DMS153 (cell line): ENCODE data around the gene TMEM255B.
"Not testable (repeated sequence)": the region's sequence is repeated elsewhere in the genome, so short reads cannot be mapped to it uniquely, and the experiment has no call there.

Source experiments
- DNase-seq: peaks from one replicate; lab custom pipeline; 2025; lab: John Stamatoyannopoulos, UW

TMEM255B gene

DNA sequence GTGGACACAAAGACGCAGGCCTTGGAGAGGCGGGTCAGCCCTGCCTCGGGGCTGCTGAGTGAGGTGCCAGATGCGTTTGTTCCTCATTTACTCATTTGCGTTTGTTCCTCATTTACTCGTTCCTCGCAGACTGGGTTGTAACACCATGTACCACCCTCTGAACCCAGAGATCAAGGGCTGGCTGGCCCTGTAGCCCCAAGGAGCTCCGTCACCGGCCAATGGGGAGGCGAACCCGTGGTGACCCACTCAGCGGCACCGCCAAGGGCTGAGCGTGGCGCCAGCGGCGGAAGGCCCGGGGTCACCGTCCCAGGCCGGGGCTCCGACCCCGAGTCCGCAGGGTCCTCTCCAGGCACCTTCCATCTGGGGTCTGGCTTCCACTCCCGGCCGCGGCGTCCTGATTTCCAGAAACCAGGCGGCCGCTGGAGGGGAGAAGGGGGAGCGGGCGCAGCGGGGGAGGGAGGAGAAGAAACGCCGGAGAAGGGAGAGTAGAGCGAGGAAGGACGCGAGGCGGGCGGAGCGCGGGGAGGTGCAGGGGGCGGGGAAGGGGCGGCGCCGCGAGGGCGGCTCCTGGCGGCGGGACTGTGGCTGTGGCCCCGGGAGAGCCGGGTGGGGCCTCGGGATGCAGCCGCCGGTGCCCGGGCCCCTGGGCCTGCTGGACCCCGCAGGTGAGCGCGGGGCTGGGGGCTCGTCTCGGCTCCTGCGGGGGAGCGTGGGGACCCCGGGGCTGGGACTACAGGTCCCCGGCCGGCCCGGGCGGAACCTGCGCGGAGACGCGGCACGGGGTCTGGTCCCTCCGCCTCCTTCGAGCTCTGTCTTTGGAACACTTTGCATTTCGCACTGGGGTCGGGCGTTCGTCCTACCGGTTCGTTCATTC is at the start of gene TMEM255B:
TSS of gene TMEM255B (plus strand) at position 576 of the 874 bp plus-strand sequence. CDS start at position 620, 44 bp downstream.
- peak; percentile 49 for DNase-seq

DNA sequence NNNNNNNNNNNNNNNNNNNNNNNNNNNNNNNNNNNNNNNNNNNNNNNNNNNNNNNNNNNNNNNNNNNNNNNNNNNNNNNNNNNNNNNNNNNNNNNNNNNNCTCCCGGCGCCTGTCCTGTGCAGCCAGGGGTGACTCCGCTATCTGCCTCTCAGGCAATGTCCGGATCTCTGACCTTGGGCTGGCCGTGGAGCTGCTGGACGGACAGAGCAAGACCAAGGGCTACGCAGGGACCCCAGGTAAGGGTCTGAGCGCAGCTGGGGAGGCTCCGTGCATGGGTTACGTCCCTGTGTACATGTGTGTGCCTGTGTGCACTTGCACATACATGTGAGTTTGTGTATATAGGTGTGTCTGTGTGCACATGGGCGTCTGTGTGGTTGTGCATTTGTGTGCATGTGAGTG is 36.1 kb upstream of the TMEM255B start:
- DNase-seq = no peak

DNA sequence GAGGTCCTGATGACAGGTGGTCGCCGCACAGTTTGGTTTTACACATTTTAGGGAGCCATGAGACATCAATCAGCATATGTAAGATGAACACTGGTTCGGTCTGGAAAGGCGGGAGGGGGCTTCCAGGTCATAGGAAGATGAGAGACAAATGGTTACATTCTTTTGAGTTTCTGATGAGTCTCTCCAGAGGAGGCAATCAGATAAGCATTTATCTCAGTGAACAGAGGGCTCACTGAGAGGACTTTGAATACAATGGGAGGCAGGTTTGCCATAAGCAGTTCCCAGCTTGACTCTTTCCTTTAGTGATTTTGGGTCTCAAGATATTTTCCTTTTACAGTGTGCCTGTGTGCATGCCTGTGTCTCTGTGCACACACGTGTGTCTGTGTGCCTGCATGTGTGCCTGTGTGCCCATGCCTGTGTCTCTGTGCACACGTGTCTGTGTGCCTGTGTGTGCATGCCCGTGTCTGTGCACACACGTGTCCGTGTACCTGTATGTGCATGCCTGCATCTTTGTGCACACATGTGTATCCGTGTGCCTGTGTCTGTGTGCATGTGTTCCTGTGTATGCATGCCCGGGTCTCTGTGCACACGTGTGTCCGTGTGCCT is 35.5 kb upstream of the TMEM255B start:
- no peak for DNase-seq

DNA sequence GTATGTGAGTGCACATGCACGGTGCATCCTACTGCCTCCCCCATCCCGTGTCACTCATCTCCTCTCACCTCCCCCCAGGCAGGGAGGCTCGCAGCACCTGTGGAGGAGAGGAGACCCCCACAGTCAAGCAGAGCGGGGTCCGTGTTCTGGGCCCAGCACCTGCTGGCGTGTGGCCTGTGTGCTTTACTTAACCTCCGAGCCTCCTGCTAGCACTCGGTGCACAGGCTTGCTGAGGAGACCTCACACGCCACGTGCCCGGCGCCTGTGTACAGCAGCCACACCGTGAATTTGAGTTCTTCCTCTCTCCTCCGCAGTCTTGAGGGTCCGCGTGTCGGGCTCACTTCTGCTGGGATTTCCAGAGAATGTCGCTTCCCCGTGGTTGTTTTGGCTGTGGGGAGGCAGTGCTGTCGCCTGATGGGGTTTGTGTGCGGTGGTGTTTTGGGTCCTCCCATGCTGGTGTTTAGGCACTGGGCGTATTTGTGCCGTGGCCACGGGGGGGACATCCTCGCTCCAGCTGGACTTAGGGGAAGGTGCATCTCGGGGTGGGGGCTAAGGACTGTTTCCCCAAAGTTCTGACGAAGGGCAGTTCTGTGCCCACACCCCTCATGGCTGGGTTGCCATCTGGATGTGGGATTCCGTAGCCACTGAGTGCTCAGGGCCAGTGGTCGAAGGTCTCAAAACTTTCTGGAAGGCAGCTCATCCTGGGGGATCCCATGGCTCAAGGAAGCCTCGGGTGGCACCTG is 34.8 kb upstream of the TMEM255B start:
- no peak for DNase-seq

DNA sequence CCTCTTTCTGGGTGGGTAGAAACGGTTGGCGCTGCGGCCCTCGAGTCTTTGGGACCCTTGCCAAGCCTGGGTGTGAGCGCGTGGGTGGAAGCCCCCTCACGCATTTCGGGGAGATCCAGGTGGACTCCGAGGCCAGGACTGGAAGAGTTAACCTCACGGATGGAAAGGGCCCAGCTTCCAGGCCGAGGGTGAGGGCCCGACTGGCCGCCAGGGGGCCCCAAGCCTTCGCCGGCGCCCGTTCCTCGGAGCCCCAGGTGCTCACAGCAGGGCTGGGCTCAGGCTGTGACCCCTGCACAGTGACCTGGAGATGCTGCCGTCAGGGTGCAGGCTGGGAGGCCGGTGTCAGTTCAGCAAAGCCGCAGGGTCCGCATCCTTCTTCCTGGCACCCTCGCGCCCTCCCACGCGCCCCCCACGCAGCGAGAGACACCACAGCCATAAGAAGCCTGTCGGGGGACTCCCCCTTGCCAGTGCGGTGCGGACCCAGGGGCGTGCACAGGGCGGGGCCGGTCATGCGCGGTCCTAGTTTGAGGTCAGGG is 34.2 kb upstream of the TMEM255B start:
- peak; percentile 67 for DNase-seq

DNA sequence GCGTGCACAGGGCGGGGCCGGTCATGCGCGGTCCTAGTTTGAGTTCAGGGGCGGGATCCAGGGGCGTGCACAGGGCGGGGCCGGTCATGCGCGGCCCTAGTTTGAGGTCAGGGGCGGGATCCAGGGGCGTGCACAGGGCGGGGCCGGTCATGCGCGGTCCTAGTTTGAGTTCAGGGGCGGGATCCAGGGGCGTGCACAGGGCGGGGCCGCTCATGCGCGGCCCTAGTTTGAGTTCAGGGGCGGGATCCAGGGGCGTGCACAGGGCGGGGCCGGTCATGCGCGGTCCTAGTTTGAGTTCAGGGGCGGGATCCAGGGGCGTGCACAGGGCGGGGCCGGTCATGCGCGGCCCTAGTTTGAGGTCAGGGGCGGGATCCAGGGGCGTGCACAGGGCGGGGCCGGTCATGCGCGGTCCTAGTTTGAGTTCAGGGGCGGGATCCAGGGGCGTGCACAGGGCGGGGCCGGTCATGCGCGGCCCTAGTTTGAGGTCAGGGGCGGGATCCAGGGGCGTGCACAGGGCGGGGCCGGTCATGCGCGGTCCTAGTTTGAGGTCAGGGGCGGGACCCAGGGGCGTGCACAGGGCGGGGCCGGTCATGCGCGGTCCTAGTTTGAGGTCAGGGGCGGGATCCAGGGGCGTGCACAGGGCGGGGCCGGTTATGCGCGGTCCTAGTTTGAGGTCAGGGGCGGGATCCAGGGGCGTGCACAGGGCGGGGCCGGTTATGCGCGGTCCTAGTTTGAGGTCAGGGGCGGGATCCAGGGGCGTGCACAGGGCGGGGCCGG is 33.5 kb upstream of the TMEM255B start:
- not testable (repeated sequence) for DNase-seq

DNA sequence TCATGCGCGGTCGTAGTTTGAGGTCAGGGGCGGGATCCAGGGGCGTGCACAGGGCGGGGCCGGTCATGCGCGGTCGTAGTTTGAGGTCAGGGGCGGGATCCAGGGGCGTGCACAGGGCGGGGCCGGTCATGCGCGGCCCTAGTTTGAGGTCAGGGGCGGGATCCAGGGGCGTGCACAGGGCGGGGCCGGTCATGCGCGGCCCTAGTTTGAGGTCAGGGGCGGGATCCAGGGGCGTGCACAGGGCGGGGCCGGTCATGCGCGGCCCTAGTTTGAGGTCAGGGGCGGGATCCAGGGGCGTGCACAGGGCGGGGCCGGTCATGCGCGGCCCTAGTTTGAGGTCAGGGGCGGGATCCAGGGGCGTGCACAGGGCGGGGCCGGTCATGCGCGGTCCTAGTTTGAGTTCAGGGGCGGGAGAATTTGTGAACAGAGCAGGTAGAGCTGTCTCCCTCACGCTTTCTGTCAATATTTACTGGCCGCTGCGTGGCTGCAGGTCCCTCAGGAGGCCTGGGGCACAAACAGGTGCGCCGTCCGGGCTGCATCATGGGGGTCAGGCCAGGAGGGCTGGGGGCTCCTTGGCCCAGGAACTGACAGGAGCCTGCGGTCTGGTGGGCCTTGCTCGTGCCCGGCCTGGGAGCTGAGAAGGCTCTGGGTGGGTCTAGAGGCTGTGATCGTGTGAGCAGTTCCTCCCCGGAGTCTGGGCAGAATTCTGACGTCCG is 32.8 kb upstream of the TMEM255B start:
- peak; percentile 36 for DNase-seq

DNA sequence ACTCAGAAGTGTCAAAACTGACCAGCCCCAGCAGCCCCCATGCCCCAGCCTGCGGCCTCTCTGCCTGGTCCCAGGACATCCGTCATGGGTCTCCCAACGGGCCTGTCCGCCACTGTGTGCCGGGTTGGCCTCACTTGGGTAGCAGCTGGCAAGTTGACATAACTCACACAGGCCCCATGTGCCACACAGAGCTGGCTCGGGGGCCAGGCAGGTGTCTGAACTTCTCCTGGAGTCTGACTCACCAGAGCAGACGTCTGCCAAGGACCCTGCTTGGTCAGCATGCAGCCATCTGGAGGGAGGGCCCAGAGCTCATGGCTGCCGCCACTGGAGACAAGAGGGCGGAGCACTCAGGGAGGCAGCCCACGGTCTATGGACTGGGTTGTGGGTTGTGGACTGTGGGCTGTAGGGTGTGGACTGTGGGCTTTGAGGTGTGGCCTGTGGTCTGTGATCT is 32.0 kb upstream of the TMEM255B start:
- DNase-seq = no peak

DNA sequence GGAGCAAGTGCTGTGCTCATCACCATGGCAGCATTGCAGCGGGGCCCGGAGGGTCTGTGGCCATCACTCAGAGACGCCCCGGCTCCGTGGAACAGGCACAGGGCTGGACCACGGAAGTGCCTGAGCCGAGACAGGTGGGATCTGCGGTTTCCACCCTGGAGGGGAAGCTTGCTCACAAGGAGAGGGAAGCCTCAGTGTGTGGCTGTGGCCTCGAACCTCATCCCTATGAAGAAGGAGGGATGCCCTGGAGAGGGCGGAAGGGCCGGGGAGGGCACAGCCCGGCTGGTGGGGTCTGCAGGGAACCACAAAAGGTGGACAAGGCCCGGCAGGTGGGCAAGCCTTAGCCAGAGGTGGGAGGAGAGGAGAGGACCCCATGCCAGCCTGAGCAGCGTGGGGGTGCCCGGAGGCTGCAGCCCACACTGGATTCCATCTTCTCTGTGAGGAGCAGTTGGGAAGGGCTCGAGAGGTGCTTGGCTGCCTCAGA is 30.4 kb upstream of the TMEM255B start:
- no peak for DNase-seq

DNA sequence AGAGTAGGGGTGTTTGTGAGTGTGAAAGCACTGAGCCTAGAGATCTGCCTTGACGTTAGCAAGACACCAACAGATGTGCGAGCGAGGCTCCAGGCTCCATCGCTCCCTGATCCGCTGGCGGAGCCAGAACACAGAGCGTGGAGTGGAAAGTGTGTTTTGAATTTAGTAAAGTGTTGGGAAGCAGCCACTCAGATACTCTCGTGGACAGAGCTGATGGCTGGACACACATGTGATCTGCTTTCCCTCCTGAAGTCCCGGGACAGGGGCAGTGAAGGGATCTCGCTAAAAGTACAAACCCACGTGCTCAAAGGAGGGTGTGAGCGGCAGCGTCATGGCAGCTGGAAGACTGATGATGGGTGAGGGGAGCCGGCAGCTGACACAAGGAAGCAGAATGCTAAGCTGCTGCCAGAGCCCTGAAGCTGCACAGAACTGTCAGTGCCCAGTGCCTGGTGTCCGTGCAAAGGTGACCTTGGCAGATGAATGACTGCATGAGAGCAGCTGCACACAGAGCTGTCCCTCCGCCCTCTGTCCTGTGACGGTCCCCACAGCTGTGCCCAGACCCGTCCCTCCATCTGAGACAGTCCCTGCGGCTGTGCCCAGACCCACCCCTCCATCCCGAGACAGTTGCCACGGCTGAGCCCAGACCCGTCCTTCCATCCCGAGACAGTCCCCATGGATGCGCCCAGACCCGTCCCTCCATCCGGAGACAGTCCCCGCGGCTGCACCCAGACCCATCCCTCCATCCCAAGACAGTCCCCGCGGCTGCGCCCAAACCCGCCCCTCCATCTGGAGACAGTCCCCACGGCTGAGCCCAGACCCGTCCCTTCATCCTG is 29.6 kb upstream of the TMEM255B start:
- no peak for DNase-seq

DNA sequence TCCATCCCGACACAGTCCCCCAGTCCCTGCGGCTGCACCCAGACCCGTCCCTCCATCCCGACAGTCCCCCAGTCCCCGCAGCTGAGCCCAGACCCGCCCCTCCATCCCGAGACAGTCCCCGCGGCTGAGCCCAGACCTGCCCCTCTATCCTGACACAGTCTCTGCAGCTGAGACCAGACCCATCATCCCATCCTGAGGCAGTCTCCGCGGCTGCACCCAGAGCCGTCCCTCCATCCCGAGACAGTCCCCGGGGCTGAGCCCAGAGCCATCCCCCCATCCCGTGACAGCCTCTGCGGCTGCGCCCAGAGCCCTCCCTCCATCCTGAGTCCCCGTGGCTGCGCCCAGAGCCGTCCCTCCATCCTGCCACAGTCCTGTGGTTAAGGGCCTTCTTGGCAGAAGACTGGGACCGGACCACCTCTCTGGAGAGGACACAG is 28.8 kb upstream of the TMEM255B start:
- DNase-seq = no peak

DNA sequence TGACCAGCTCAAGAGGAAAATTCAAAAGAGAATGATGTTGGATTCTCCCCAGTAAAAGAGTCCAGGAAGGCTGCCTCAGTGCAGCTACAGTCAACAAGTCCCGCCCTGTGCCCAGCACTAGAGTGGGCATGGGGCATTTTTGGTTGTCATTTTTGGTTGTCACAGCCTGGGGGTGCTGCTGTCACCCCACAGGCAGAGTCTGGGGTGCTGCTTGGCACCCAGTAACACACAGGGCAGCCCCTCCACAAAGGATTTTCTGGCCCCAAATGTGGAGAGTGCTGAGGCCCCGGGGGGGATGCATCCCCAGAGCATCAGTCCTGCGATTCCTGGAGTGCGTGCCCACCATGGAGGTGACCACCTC is 28.2 kb upstream of the TMEM255B start:
- DNase-seq = no peak

DNA sequence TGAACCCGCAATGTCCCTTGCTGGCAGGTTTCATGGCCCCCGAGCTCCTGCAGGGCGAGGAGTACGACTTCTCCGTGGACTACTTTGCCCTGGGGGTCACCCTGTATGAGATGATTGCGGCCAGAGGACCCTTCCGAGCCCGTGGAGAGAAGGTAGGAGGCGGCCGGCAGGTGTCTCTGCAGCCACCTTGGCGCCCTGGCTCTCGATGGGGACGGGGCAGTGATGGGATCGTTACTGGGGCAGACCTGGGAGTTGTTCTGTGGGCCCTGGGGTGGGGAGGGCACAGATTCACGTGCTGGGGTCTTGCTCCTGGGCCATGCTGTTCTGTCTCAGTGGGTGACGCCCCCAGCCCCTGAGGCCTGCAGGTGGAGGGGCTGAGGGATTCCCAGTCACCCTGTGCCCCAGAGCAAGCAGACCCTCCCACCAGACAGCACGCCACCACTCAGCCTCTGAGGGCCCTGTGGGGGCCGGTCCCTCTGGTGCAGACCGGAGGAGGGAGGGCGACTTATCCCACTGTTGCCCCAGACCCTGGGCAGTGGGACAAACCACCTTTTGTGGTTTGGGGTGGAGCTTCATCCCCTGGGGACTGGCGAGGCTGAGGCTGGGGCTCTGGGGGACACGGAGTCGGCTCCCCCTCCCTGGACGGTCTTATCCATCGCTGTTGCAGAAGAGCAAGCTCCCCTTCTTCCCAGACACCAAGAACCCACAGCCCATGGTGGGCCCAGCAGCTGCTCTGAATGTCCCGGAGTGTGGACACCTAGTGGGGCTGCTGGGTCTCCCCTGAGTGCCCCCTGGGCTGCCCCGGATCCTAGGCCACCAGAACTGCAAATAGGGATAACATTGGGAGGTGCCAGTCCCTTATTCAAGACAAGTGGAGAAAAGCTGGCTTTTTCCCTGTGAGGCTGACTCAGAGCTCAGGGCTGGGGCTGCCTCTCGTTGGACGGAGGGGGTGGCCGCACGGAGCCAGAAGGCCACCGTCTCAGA is 27.5 kb upstream of the TMEM255B start:
- DNase-seq = no peak

DNA sequence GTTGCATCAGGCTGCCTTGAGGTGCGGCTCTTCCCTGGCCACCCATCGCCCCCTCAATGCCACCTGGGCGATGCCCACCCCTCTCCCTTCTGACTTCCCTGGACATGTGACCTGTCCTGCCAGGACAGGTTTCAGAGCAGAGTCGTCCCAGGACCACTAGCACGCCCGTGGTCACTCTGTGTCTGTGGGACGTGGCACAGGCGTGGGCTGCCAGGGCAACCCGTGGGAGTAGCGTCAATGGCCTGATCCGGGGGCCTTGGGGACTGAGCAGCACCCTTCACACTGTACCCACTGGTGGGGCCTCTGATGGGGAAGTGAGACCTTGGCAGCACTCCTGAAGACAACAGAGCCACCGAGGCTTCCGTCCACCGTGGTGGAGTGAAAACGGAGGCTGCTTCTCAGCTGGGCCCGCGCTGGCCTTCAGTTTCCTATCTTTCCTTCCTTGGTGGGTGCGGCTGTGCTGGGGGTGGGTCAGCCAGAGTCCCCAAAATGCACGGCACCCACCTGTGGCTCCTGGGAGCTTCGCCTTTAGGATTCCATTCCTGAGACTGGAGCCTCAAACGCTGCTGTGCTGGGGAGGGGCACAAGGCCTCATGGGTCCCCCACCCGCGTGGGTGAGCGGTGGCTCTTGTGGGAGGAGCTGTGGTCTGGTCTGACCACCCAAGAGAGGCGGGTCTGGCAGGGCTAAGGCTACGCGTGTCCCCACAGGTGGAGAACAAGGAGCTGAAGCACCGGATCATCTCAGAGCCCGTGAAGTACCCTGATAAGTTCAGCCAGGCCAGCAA is 26.7 kb upstream of the TMEM255B start:
- no peak for DNase-seq

DNA sequence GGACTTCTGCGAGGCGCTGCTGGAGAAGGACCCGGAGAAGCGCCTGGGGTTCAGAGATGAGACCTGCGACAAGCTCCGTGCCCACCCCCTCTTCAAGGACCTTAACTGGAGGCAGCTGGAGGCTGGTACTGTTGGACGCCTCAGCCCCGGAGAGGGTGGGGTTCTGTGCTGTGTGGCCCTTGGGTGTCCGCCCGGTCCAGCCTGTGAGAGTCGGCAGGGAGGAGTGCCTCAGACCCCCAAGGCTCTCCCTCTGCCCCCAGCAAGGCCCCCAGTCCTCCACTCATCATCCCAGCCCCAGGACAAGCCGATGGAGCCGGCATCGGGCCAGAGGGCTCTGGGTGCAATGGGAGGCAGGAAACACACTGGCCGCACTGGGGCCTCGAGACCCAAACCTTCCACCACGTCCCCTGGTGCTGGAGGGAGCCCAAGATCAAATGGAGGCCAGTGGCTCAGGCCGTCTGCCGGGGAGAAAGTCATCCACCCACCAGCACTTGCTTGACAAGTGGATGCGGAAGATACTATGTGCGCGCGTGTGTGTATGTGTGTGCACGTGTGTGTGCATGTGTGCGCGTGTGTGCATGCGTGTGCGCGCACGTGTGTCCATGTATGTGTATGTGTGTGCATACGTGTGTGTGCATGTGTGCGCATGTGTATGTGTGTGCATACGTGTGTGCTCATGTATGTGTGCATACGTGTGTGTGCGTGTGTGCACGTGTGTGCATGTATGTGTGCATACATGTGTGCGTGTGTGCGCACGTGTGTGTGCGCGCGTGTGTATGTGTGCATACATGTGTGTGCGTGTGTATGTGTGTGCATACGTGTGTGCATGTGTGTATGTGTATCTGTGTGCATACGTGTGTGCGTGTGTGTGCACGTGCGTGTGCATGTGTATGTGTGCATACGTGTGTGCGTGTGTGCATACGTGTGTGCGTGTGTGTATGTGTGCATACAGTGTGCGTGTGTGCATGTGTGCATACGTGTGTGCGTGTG is 25.8 kb upstream of the TMEM255B start:
- DNase-seq = no peak

DNA sequence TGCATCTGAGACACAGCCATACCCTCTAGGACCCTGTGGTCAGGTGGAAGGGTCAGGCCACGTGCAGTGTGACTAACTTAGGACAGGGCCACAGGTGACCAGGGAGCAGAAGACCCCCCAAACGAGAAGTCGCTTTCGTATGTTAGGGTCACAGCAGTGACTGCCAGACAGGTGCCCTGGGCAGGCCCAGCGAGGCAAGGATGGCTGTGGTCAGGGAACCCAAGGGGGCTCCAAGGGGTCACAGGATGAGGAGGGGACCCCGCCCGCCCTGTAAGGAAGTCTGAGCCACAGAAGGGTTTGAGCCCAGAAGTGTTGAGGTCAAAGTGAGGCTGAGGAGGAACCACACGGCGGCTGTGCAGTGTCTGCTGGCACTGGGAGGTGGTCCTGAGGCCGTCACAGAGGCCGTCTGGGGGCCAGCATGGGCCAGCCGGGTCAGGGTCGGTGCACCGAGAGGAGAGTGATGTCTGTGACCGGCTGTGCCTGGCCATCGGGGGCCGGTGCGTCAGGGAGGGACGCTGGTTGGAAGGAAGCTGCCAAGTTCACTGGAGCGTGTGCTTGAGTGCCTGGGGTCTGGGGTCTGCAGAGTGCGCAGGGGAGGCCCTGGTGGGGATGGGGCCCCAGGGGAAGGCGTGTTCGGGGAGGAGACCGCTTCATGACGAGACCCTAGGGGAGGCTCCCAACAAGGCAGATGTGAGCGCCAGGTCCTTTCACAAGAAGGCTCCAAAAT is 24.8 kb upstream of the TMEM255B start:
- DNase-seq = no peak
